HepG2 (cell line): ENCODE results near the gene CUEDC2. TPM values are rescaled to one million over a fixed set of nuclear protein-coding genes. Genes with fewer than 3 reads are reported as not detected.

ENCODE experiments used
- DNMT1 ChIP-seq: sonication (generic); formaldehyde crosslinking; IDR thresholded peaks from 2 replicates; pipeline ENCODE4 v1.5.1; 2020; ENCODE audit warnings: mild to moderate bottlenecking, missing genetic modification reagents
- E2F5 ChIP-seq: sonication (generic); formaldehyde crosslinking; conservative IDR thresholded peaks from 2 replicates; pipeline ENCODE4 v1.4.0; 2020; ENCODE audit warnings: missing genetic modification reagents
- GABPB1 ChIP-seq: IDR thresholded peaks from 2 replicates; pipeline ENCODE4 v1.6.1; 2016; ENCODE audit warnings: mild to moderate bottlenecking, missing genetic modification reagents, moderate library complexity, missing compliant biosample characterization
- GATAD2A ChIP-seq: IDR thresholded peaks from 2 replicates; pipeline ENCODE4 v1.6.1; 2016
- NONO ChIP-seq, 2 experiments: fragments of 450-650 bp in 1 of 2; sonication (generic) in 1 of 2; formaldehyde crosslinking in 1 of 2; IDR thresholded peaks in 1 of 2; conservative IDR thresholded peaks in 1 of 2; 2 replicates each; pipeline versions ENCODE4 v1.6.1 to v1.8.0; 2017 to 2022; ENCODE audit warnings: mild to moderate bottlenecking in 1 of 2, missing genetic modification reagents in 1 of 2, moderate library complexity in 1 of 2
- PAXIP1 ChIP-seq: sonication (generic); formaldehyde crosslinking; conservative IDR thresholded peaks from 2 replicates; pipeline ENCODE4 v1.4.0; 2020; ENCODE audit warnings: mild to moderate bottlenecking, missing genetic modification reagents, moderate library complexity
- RELA ChIP-seq: sonication (generic); formaldehyde crosslinking; IDR thresholded peaks from 2 replicates; pipeline ENCODE4 v1.4.0; 2020; ENCODE audit warnings: missing genetic modification reagents
- SAFB2 ChIP-seq: sonication (generic); formaldehyde crosslinking; IDR thresholded peaks from 2 replicates; pipeline ENCODE4 v1.5.1; 2020; ENCODE audit warnings: missing genetic modification reagents, low read depth, mild to moderate bottlenecking, borderline replicate concordance
- SP5 ChIP-seq: IDR thresholded peaks from 2 replicates; pipeline ENCODE4 v1.6.1; 2016; ENCODE audit warnings: low read depth, borderline replicate concordance
- ZBTB25 ChIP-seq: IDR thresholded peaks from 2 replicates; pipeline ENCODE4 v1.6.1; 2018; ENCODE audit warnings: missing genetic modification reagents
- ZNF30 ChIP-seq: sonication (generic); formaldehyde crosslinking; IDR thresholded peaks from 2 replicates; pipeline ENCODE4 v1.5.0; 2020; ENCODE audit warnings: mild to moderate bottlenecking, missing genetic modification reagents
- ZNF547 ChIP-seq: sonication (generic); formaldehyde crosslinking; IDR thresholded peaks from 2 replicates; pipeline ENCODE4 v1.5.1; 2020; ENCODE audit warnings: mild to moderate bottlenecking, missing genetic modification reagents
- ZNF552 ChIP-seq: sonication (generic); formaldehyde crosslinking; IDR thresholded peaks from 2 replicates; pipeline ENCODE4 v1.9.0; 2022; ENCODE audit warnings: missing genetic modification reagents, mild to moderate bottlenecking, borderline replicate concordance
- ZNF646 ChIP-seq: sonication (generic); formaldehyde crosslinking; IDR thresholded peaks from 2 replicates; pipeline ENCODE4 v1.9.0; 2021; ENCODE audit warnings: mild to moderate bottlenecking, missing genetic modification reagents
- ZNF724P ChIP-seq: sonication (generic); formaldehyde crosslinking; IDR thresholded peaks from 2 replicates; pipeline ENCODE4 v1.8.0; 2022; ENCODE audit warnings: missing genetic modification reagents, borderline replicate concordance
- ZNF747 ChIP-seq: sonication (generic); formaldehyde crosslinking; IDR thresholded peaks from 2 replicates; pipeline ENCODE4 v1.8.1; 2023; ENCODE audit warnings: missing genetic modification reagents, mild to moderate bottlenecking, borderline replicate concordance
- polyA plus RNA-seq, 8 experiments: library from polyadenylated mRNA; depleted of rRNA in 3 of 8; stranded (reverse) in 7 of 8; unstranded in 1 of 8; fragments of >200 nt; fragmentation: Illumina TruSeq in 4 of 8; extraction: Trizol in 4 of 8; gene quantifications; 2 replicates each; pipeline versions ENCODE4 v1.2.1 to v1.2.3, GENCODE V29; 2011 to 2016; ENCODE audit warnings: low read depth in 4 of 8, missing spikeins in 1 of 8, mixed read lengths in 1 of 8; ENCODE audit not compliant: insufficient read depth in 1 of 8
- total RNA-seq, 5 experiments: library from RNA; depleted of rRNA; stranded (reverse); fragments of >200 nt; fragmentation: Illumina TruSeq; extraction: Trizol; gene quantifications; 2 replicates each; pipeline ENCODE4 v1.2.3, GENCODE V29; 2016; ENCODE audit warnings: low read depth in 1 of 5

The CUEDC2 gene
- total and polyA plus RNA-seq, 2 of the 13 experiments (the other 11 are each of a cell fraction or from before 2014, with no cell fraction given): 13.1 to 18.4 TPM

- TF ChIP-seq ZNF646 (CRISPR knock-in tag) (no peak), DNMT1 (no peak), SP5 (CRISPR knock-in tag) (no peak), E2F5 (CRISPR knock-in tag) (no peak), ZNF552 (no peak), NONO (IDR thresholded peaks at IDR 0.05) (no peak), NONO (CRISPR knock-in tag; conservative IDR thresholded peaks at IDR 0.05) (peak; percentile 21; the same call in 1 of the 2 replicates), ZNF747 (CRISPR knock-in tag) (no peak; the same call in none of the 2 replicates), GATAD2A (CRISPR knock-in tag) (no peak), PAXIP1 (CRISPR knock-in tag) (peak; percentile 26; the same call in 1 of the 2 replicates), ZBTB25 (CRISPR knock-in tag) (no peak), ZNF547 (no peak), ZNF30 (no peak), RELA (CRISPR knock-in tag) (no peak), GABPB1 (CRISPR knock-in tag) (peak; percentile 66; the same call in 1 of the 2 replicates), ZNF724P (CRISPR knock-in tag) (0 out of 2 replicates have a peak, but pooled peaks have one; percentile 45), SAFB2 (CRISPR knock-in tag) (peak; percentile 47; the same call in 1 of the 2 replicates)
Measured at GRCh38 chr10:102419269-102420180, 12.8 kb downstream of the CUEDC2 start (continued).
